K562 (cell line): Measurements from ENCODE around the gene TM9SF3. TPM values are rescaled to one million over a fixed set of nuclear protein-coding genes. Genes with fewer than 3 reads are reported as not detected.

Source experiments
- ATAC-seq: fragments of 200-7000 bp; cut with Tn5 transposase; 3 replicates; pipeline ENCODE4 v1.9.1; 2020; ENCODE audit warnings: moderate library complexity
- BruUV-seq: library from RNA; stranded (reverse); fragments of 400-500 nt; replicated peaks from 2 replicates; lab custom pipeline; 2021; lab: Mats Ljungman, UMichigan
- CTCF ChIA-PET: fragments of 300-600 bp; formaldehyde crosslinking; extraction: SDS; loops from one replicate; lab custom pipeline; 2021; ENCODE audit warnings: low intra/inter-chr PET ratio; lab: Yijun Ruan, JAX
- POLR2A ChIA-PET: fragments of 300-600, 350-650 bp; sonication (Branson Sonifier 250); formaldehyde crosslinking; extraction: SDS; loops from one replicate; lab custom pipeline; 2021; ENCODE audit warnings: antibody characterized with exemption, inconsistent platforms; lab: Yijun Ruan, JAX
- DNase-seq, 4 experiments: peaks; one replicate each; pipeline versions ENCODE4 v3.0.0 to v3.0.0-alpha.2; 2011 to 2018; ENCODE audit warnings: low spot score in 3 of 4, mixed read lengths in 3 of 4; ENCODE audit errors: extremely low read depth in 1 of 4
- FAIRE-seq: peaks from 2 replicates; lab custom pipeline; 2011; peaks lifted over from hg19 to GRCh38; lab: Jason Lieb, UNC
- H2AFZ ChIP-seq: 2 replicates; pipeline ENCODE4 v1.6.0; 2011; ENCODE audit warnings: low read depth, low read length, control low read depth, inconsistent platforms
- H3K27ac ChIP-seq: fragments of 200-600 bp; 3 replicates; pipeline ENCODE4 v1.8.0; 2011; ENCODE audit warnings: low read depth, mild to moderate bottlenecking, control low read depth, inconsistent platforms, low read length, moderate library complexity, mixed read lengths; ENCODE audit errors: extremely low read depth
- H3K27me3 ChIP-seq, 2 experiments: fragments of 300-600 bp in 1 of 2; 2 replicates in 1 of 2; 3 replicates in 1 of 2; pipeline versions ENCODE4 v1.6.0 to v1.8.0; 2011; ENCODE audit warnings: inconsistent platforms in 2 of 2, low read length in 2 of 2, mild to moderate bottlenecking in 1 of 2, mixed read lengths in 1 of 2, moderate library complexity in 1 of 2; ENCODE audit not compliant: control insufficient read depth in 2 of 2, insufficient read depth in 2 of 2
- H3K36me3 ChIP-seq: fragments of 300-600 bp; 3 replicates; pipeline ENCODE4 v1.8.0; 2011; ENCODE audit warnings: mild to moderate bottlenecking, low read length, inconsistent platforms; ENCODE audit not compliant: control insufficient read depth, insufficient read depth
- H3K4me1 ChIP-seq, 2 experiments: fragments of 200-600 bp in 1 of 2; replicated peaks in 1 of 2; 2 replicates in 1 of 2; 3 replicates in 1 of 2; pipeline versions ENCODE4 v1.5.1 to v1.8.0; 2011; ENCODE audit warnings: inconsistent platforms in 2 of 2, low read length in 2 of 2, mild to moderate bottlenecking in 1 of 2, mixed read lengths in 1 of 2, moderate library complexity in 1 of 2; ENCODE audit not compliant: control insufficient read depth in 2 of 2, insufficient read depth in 2 of 2
- H3K4me2 ChIP-seq: 2 replicates; pipeline ENCODE4 v1.6.1; 2011; ENCODE audit warnings: low read length, control low read depth, inconsistent platforms, mixed read lengths; ENCODE audit not compliant: insufficient read depth
- H3K4me3 ChIP-seq: fragments of 200-600 bp; sonication (generic), shearing (Covaris generic); 2 replicates; pipeline ENCODE4 v1.5.1; 2016; ENCODE audit warnings: control low read depth, inconsistent platforms
- H3K79me2 ChIP-seq: fragments of 200-600 bp; 3 replicates; pipeline ENCODE4 v1.8.0; 2011; ENCODE audit warnings: low read length, inconsistent platforms; ENCODE audit not compliant: control insufficient read depth, insufficient read depth
- H3K9ac ChIP-seq, 2 experiments: 2 replicates each; pipeline versions ENCODE4 v1.6.0 to v1.6.1; 2011; ENCODE audit warnings: low read depth in 2 of 2, low read length in 2 of 2, control low read depth in 1 of 2, inconsistent platforms in 1 of 2, mild to moderate bottlenecking in 1 of 2, mixed read lengths in 1 of 2; ENCODE audit not compliant: insufficient read depth in 1 of 2
- H3K9me1 ChIP-seq: one replicate; pipeline ENCODE4 v1.6.0; 2011; ENCODE audit warnings: inconsistent platforms, mild to moderate bottlenecking, low read length, moderate library complexity; ENCODE audit not compliant: control insufficient read depth, insufficient read depth
- H3K9me3 ChIP-seq: replicated peaks from 2 replicates; pipeline ENCODE4 v1.5.1; 2011; ENCODE audit warnings: low read depth, low read length, inconsistent platforms; ENCODE audit not compliant: control insufficient read depth, insufficient read depth
- H4K20me1 ChIP-seq: replicated peaks from 2 replicates; pipeline ENCODE4 v1.6.1; 2011; ENCODE audit warnings: low read length, inconsistent platforms, mixed read lengths; ENCODE audit not compliant: control insufficient read depth, insufficient read depth
- CBX2 ChIP-seq: fragments of 200-600 bp; sonication (generic); IDR thresholded peaks from one replicate; pipeline ENCODE4 v1.6.1; 2012; ENCODE audit warnings: mild to moderate bottlenecking, low read length, inconsistent platforms; ENCODE audit not compliant: insufficient read depth, poor library complexity, severe bottlenecking
- DMBX1 ChIP-seq: fragments of 250-450 bp; sonication (Bioruptor Pico); IDR thresholded peaks from 2 replicates; pipeline ENCODE4 v1.8.0; 2022; ENCODE audit warnings: inconsistent platforms, mild to moderate bottlenecking, moderate library complexity, borderline replicate concordance
- ILF3 ChIP-seq: fragments of 450-650 bp; IDR thresholded peaks from 2 replicates; pipeline ENCODE4 v1.6.1; 2018; ENCODE audit warnings: antibody characterized with exemption, mild to moderate bottlenecking, moderate library complexity, borderline replicate concordance
- KAT8 ChIP-seq: fragments of 450-650 bp; IDR thresholded peaks from 2 replicates; pipeline ENCODE4 v1.6.1; 2016; ENCODE audit warnings: low read depth, mild to moderate bottlenecking
- KDM5B ChIP-seq: fragments of 200-600 bp; sonication (generic); IDR thresholded peaks from 2 replicates; pipeline ENCODE4 v1.6.1; 2012; ENCODE audit warnings: low read depth, mild to moderate bottlenecking, moderate library complexity, low read length, control low read depth, inconsistent platforms; ENCODE audit not compliant: insufficient replicate concordance
- NUFIP1 ChIP-seq: fragments of 450-650 bp; IDR thresholded peaks from 2 replicates; pipeline ENCODE4 v1.6.1; 2018; ENCODE audit not compliant: partially characterized antibody
- PYGO2 ChIP-seq: fragments of 450-650 bp; IDR thresholded peaks from 2 replicates; pipeline ENCODE4 v1.6.1; 2016; ENCODE audit warnings: mild to moderate bottlenecking, missing genetic modification characterization, moderate library complexity, missing compliant biosample characterization
- RNF2 ChIP-seq: sonication (generic); IDR thresholded peaks from 2 replicates; pipeline ENCODE4 v1.6.1; 2016
- SP1 ChIP-seq: sonication (generic); formaldehyde crosslinking; IDR thresholded peaks from 2 replicates; pipeline ENCODE4 v1.8.1; 2022; ENCODE audit warnings: mild to moderate bottlenecking, missing genetic modification reagents
- TEAD1 ChIP-seq, 2 experiments: fragments of 450-650 bp in 1 of 2; sonication (generic) in 1 of 2; formaldehyde crosslinking; IDR thresholded peaks; 2 replicates each; pipeline versions ENCODE4 v1.4.0 to v1.8.0; 2020 to 2022; ENCODE audit warnings: mild to moderate bottlenecking in 2 of 2, missing genetic modification reagents in 1 of 2
- TFAM ChIP-seq: fragments of 250-450 bp; sonication (Bioruptor Pico); conservative IDR thresholded peaks from 2 replicates; pipeline ENCODE4 v1.5.0; 2021; ENCODE audit warnings: mild to moderate bottlenecking, moderate library complexity
- TRIM24 ChIP-seq, 2 experiments: fragments of 450-650 bp; IDR thresholded peaks; 2 replicates each; pipeline ENCODE4 v1.6.1; 2016
- ZNF354B ChIP-seq: fragments of 250-450 bp; sonication (Bioruptor Pico); IDR thresholded peaks from 2 replicates; pipeline ENCODE4 v1.4.0; 2020
- ZNF780A ChIP-seq: fragments of 250-450 bp; sonication (Bioruptor Pico); IDR thresholded peaks from 2 replicates; pipeline ENCODE4 v1.5.0; 2021; ENCODE audit warnings: mild to moderate bottlenecking
- whole genome bisulfite sequencing: fragments of 100-300 bp; shearing (Covaris generic); methylation state at CpG from one replicate; pipeline ENCODE4 v1.1.6; 2016; ENCODE audit warnings: low coverage, mixed read lengths; ENCODE audit not compliant: insufficient coverage; ENCODE audit errors: missing lambda C conversion rate; 5-methylcytosine and 5-hydroxymethylcytosine counted together
- in situ Hi-C: fragments of 300-500 bp; cut with MboI; formaldehyde crosslinking; loops from 4 replicates; pipeline ENCODE4 v1.15.0; 2018; ENCODE audit warnings: inconsistent platforms, mixed read lengths
- intact Hi-C: fragments of 100-400 bp; cut with micrococcal nuclease; formaldehyde crosslinking; loops from 2 replicates; pipeline ENCODE4 v1.14.2; 2022
- polyA plus RNA-seq, 8 experiments: library from polyadenylated mRNA; depleted of rRNA in 4 of 8; stranded (reverse) in 5 of 8; unstranded in 3 of 8; fragments of >200 nt; fragmentation: Nextera tagmentation in 2 of 8; fragmentation: Illumina TruSeq in 1 of 8; extraction: Ambion mirVana in 2 of 8; extraction: Trizol in 1 of 8; gene quantifications; 2 replicates each; pipeline versions ENCODE4 v1.2.1 to v1.2.3, GENCODE V29; 2011 to 2014; ENCODE audit warnings: inconsistent platforms in 1 of 8, missing spikeins in 1 of 8
- total RNA-seq, 7 experiments: library from RNA; depleted of rRNA in 6 of 7; stranded (reverse); fragments of >200 nt in 6 of 7; fragmentation: Illumina TruSeq in 2 of 7; extraction: Trizol in 2 of 7; gene quantifications; 2 replicates each; pipeline versions ENCODE4 v1.2.1 to v1.2.3, GENCODE V29; 2011 to 2021; ENCODE audit warnings: low replicate concordance in 1 of 7
- TF ChIP-seq, protein P1 (sequence below), 2 experiments: fragments of 450-650 bp; IDR thresholded peaks; 2 replicates each; pipeline ENCODE4 v1.6.1; 2018; ENCODE audit warnings: mild to moderate bottlenecking in 2 of 2, low read depth in 1 of 2; ENCODE audit not compliant: partially characterized antibody in 2 of 2
- TF ChIP-seq, protein P2 (sequence below): sonication (generic); formaldehyde crosslinking; IDR thresholded peaks from 2 replicates; pipeline ENCODE4 v1.8.0; 2022; ENCODE audit warnings: mild to moderate bottlenecking, low read depth, missing genetic modification reagents
- TF ChIP-seq, protein P3 (sequence below): fragments of 250-450 bp; sonication (Bioruptor Pico); IDR thresholded peaks from 2 replicates; pipeline ENCODE4 v1.4.0; 2020

The TM9SF3 gene
- total and polyA plus RNA-seq, 9 of the 15 experiments (the other 6 are each of a cell fraction or from before 2014, with no cell fraction given), result 16.1 to 63.1 (median 34.9) TPM

DNA sequence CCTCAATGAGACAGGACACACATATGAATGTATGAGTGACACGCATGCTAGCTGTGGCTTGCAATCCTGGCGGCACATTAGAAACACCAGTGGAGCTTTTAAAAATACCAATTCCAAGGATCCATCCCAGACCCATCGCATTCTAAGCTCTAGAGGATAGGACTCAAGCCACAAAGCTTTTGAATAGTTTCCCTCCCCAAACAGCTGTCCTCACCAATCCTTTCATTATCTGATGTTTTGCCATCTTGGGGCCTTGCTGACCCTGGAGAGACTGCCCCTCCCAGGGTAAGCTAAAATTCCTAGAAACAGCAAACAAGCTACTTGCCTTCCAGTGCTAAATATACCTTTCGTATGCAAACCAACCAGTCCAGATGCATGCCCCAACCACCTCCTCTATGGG is 8.9 kb upstream of the TM9SF3 start (continued):
- TF ChIP-seq TEAD1 (CRISPR knock-in tag; IDR thresholded peaks at IDR 0.05) (no peak), CBX2 (no peak), ZNF354B (CRISPR knock-in tag) (no peak), KAT8 (no peak), ZNF780A (no peak), TFAM (CRISPR knock-in tag) (no peak)

DNA sequence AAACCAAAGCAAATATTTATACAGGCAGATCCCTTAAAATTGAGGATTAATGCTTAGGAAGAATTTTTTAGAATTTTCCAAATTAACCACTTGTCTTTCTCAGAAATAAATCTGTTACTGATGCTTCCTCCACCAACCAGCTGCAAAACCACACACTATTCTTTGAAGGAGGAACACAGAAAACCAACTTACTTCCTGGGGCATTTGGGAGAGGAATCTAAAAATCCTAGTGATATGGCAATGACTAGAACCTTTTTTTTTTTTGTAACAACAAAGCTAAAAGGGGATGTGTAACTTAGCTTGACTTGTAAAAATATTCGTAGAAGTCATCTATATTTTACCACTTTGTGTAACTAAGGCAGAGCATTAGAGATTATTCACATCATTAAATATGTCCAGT is 5.1 kb upstream of the TM9SF3 start:
- Histone ChIP-seq H3K27ac (no peak overlapping the region), H3K79me2 (peaks cover 9% of the 10 kb centered on the region; the same call in 2 of the 3 replicates), H3K9me1 (no peaks in the 10 kb centered on the region), H3K4me2 (no peak overlapping the region), H3K4me3 (no peak overlapping the region), H2AFZ (no peak overlapping the region), H3K9ac (no peak overlapping the region), H3K9me3 (no peaks in the 10 kb centered on the region), H3K36me3 (no peaks in the 10 kb centered on the region), H3K4me1 (peaks cover 9 to 13% of the 10 kb centered on the region in 2 experiments), H4K20me1 (no peaks in the 10 kb centered on the region), H3K27me3 (no peaks in the 10 kb centered on the region)
- WGBS, result 8% methylated on average over 1 of the region's 1 CpG
- no peak for FAIRE-seq
- no peak for ATAC-seq
- in situ Hi-C loops, result no loop called here
- intact Hi-C loops, result no loop called here
- no peak for DNase-seq
- ChIA-PET POLR2A (interaction anchor here (0.6 kb wide), 1 partner anchor 11 kb away, joined by 3 read pairs; no protein-coding TSS in a partner anchor), CTCF (no interaction called here)
- no TSS peak for BruUV-seq
- TF ChIP-seq NUFIP1 (no peak), ILF3 (no peak), KDM5B (no peak), DMBX1 (CRISPR knock-in tag) (no peak), PYGO2 (no peak), RNF2 (no peak), TRIM24 (IDR thresholded peaks at IDR 0.05) (no peak), SP1 (CRISPR knock-in tag) (no peak)
- TF ChIP-seq, protein P1, sequence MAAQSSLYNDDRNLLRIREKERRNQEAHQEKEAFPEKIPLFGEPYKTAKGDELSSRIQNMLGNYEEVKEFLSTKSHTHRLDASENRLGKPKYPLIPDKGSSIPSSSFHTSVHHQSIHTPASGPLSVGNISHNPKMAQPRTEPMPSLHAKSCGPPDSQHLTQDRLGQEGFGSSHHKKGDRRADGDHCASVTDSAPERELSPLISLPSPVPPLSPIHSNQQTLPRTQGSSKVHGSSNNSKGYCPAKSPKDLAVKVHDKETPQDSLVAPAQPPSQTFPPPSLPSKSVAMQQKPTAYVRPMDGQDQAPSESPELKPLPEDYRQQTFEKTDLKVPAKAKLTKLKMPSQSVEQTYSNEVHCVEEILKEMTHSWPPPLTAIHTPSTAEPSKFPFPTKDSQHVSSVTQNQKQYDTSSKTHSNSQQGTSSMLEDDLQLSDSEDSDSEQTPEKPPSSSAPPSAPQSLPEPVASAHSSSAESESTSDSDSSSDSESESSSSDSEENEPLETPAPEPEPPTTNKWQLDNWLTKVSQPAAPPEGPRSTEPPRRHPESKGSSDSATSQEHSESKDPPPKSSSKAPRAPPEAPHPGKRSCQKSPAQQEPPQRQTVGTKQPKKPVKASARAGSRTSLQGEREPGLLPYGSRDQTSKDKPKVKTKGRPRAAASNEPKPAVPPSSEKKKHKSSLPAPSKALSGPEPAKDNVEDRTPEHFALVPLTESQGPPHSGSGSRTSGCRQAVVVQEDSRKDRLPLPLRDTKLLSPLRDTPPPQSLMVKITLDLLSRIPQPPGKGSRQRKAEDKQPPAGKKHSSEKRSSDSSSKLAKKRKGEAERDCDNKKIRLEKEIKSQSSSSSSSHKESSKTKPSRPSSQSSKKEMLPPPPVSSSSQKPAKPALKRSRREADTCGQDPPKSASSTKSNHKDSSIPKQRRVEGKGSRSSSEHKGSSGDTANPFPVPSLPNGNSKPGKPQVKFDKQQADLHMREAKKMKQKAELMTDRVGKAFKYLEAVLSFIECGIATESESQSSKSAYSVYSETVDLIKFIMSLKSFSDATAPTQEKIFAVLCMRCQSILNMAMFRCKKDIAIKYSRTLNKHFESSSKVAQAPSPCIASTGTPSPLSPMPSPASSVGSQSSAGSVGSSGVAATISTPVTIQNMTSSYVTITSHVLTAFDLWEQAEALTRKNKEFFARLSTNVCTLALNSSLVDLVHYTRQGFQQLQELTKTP (IDR thresholded peaks at IDR 0.05; ENCODE audit: low read depth in 1 of 2, partially characterized antibody in 2 of 2), result no peak
- TF ChIP-seq, protein P2, sequence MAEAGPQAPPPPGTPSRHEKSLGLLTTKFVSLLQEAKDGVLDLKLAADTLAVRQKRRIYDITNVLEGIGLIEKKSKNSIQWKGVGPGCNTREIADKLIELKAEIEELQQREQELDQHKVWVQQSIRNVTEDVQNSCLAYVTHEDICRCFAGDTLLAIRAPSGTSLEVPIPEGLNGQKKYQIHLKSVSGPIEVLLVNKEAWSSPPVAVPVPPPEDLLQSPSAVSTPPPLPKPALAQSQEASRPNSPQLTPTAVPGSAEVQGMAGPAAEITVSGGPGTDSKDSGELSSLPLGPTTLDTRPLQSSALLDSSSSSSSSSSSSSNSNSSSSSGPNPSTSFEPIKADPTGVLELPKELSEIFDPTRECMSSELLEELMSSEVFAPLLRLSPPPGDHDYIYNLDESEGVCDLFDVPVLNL (CRISPR knock-in tag), result no peak
- TF ChIP-seq, protein P3, sequence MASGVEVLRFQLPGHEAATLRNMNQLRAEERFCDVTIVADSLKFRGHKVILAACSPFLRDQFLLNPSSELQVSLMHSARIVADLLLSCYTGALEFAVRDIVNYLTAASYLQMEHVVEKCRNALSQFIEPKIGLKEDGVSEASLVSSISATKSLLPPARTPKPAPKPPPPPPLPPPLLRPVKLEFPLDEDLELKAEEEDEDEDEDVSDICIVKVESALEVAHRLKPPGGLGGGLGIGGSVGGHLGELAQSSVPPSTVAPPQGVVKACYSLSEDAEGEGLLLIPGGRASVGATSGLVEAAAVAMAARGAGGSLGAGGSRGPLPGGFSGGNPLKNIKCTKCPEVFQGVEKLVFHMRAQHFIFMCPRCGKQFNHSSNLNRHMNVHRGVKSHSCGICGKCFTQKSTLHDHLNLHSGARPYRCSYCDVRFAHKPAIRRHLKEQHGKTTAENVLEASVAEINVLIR (CRISPR knock-in tag), result no peak
